AG04450 (cell line): ENCODE measurements around the gene TNRC18. TPM values are rescaled to one million over a fixed set of nuclear protein-coding genes. Genes with fewer than 3 reads are reported as not detected.
"Not testable (repeated sequence)": the region's sequence is repeated elsewhere in the genome, so short reads cannot be mapped to it uniquely, and the experiment has no call there.

ENCODE experiments used
- CTCF ChIA-PET: fragments of 300-600, 350-600 bp; formaldehyde crosslinking; extraction: SDS; loops from one replicate; lab custom pipeline; 2022; ENCODE audit warnings: antibody characterized with exemption, inconsistent platforms; lab: Charles Lee
- POLR2A ChIA-PET: fragments of 350-600 bp; formaldehyde crosslinking; extraction: SDS; loops from one replicate; lab custom pipeline; 2021; ENCODE audit warnings: antibody characterized with exemption, inconsistent platforms; lab: Yijun Ruan, JAX
- DNase-seq: peaks from one replicate; pipeline ENCODE4 v3.0.0-alpha.2; 2011; ENCODE audit warnings: low read depth, low spot score
- H3K27ac ChIP-seq: one replicate; pipeline ENCODE4 v1.5.1; 2012; ENCODE audit warnings: low read depth, low read length, control low read depth
- H3K27me3 ChIP-seq: one replicate; pipeline ENCODE4 v1.6.0; 2012; ENCODE audit warnings: low read length; ENCODE audit not compliant: control insufficient read depth, insufficient read depth
- H3K4me3 ChIP-seq: 2 replicates; pipeline ENCODE4 v1.5.1; 2011; ENCODE audit warnings: mild to moderate bottlenecking, low read depth, low read length, control low read depth
- H3K9me3 ChIP-seq: 2 replicates; pipeline ENCODE4 v1.5.1; 2012; ENCODE audit warnings: low read length; ENCODE audit not compliant: control insufficient read depth, insufficient read depth
- polyA plus RNA-seq: library from polyadenylated mRNA; depleted of rRNA; stranded (reverse); fragments of >200 nt; gene quantifications from 2 replicates; pipeline ENCODE4 v1.2.3, GENCODE V29; 2011
- TF ChIP-seq, protein P1 (sequence below): IDR thresholded peaks from 2 replicates; pipeline ENCODE4 v1.5.1; 2011; ENCODE audit warnings: low read depth, low read length, control low read depth, inconsistent platforms

The TNRC18 gene
- polyA plus RNA-seq, 1 experiment: 13.4 TPM

GRCh38 chr7:5296015-5296610 is 127.5 kb downstream of the TNRC18 start:
- Histone ChIP-seq H3K27ac (no peak overlapping the region), H3K27me3 (no peaks in the 10 kb centered on the region), H3K4me3 (no peak overlapping the region), H3K9me3 (peaks cover 18% of the 10 kb centered on the region)
- DNase-seq: no peak
- POLR2A ChIA-PET: interaction anchor here (0.6 kb wide), 1 partner anchor 480 kb away, joined by 4 read pairs; no protein-coding TSS in a partner anchor
- CTCF ChIA-PET: no interaction called here
- TF ChIP-seq, protein P1, sequence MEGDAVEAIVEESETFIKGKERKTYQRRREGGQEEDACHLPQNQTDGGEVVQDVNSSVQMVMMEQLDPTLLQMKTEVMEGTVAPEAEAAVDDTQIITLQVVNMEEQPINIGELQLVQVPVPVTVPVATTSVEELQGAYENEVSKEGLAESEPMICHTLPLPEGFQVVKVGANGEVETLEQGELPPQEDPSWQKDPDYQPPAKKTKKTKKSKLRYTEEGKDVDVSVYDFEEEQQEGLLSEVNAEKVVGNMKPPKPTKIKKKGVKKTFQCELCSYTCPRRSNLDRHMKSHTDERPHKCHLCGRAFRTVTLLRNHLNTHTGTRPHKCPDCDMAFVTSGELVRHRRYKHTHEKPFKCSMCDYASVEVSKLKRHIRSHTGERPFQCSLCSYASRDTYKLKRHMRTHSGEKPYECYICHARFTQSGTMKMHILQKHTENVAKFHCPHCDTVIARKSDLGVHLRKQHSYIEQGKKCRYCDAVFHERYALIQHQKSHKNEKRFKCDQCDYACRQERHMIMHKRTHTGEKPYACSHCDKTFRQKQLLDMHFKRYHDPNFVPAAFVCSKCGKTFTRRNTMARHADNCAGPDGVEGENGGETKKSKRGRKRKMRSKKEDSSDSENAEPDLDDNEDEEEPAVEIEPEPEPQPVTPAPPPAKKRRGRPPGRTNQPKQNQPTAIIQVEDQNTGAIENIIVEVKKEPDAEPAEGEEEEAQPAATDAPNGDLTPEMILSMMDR: no peak

- TF ChIP-seq, protein P1: no peak
- ChIA-PET CTCF (no interaction called here), POLR2A (interaction anchor here (0.6 kb wide), 1 partner anchor 481 kb away, joined by 4 read pairs; no protein-coding TSS in a partner anchor)
- DNase-seq: no peak
- Histone ChIP-seq H3K4me3 (no peak overlapping the region), H3K27ac (no peak overlapping the region), H3K27me3 (no peaks in the 10 kb centered on the region), H3K9me3 (peaks cover 18% of the 10 kb centered on the region)
These were observed 128.3 kb downstream of the TNRC18 start for GRCh38 chr7:5295039-5296014.

- ChIA-PET CTCF (no interaction called here), POLR2A (no interaction called here)
These were observed 129.3 kb downstream of the TNRC18 start for GRCh38 chr7:5294169-5294987.

GRCh38 chr7:5291711-5292335 is 131.8 kb downstream of the TNRC18 start:
- H3K27me3 ChIP-seq, H3K4me3 ChIP-seq, H3K27ac ChIP-seq, POLR2A ChIA-PET, CTCF ChIA-PET, DNase-seq: not testable (repeated sequence)
- peaks cover 18% of the 10 kb centered on the region for H3K9me3 ChIP-seq

More at GRCh38 chr7:5294169-5294987, 129.3 kb downstream of the TNRC18 start:
- TF ChIP-seq, protein P1: no peak
- no peak overlapping the region for H3K27ac ChIP-seq
- no peak overlapping the region for H3K4me3 ChIP-seq
- H3K9me3 ChIP-seq: peaks cover 18% of the 10 kb centered on the region
- no peak for DNase-seq
- H3K27me3 ChIP-seq: no peaks in the 10 kb centered on the region

DNA sequence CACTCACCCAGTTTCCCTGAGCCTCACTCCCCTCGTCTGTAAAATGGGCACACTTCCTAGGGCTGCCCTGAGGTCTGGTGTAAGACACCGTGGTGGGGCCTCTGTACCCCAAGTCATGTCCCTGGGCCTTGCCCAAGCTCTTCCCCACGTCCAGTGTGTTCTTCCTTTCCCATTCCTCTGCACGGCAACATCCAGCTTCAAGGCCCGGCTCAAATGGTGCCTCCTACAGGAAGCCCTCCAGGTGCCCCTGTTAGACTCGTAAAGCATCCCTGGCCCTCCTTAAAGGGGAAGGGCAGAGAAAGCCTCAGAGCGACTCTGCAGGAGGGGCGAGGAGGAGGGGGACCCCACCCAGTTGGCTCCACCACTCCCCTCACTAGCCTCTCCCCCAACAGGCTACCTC is 132.3 kb downstream of the TNRC18 start:
- ChIA-PET POLR2A (no interaction called here), CTCF (no interaction called here)
- TF ChIP-seq, protein P1: no peak
- H3K27me3 ChIP-seq: no peaks in the 10 kb centered on the region
- H3K9me3 ChIP-seq: peaks cover 18% of the 10 kb centered on the region
- H3K4me3 ChIP-seq: no peak overlapping the region
- DNase-seq: no peak
- H3K27ac ChIP-seq: no peak overlapping the region
